Adrenal gland (tissue), 12 donors: ENCODE data around the gene SFRP4. TPM values are rescaled to one million over a fixed set of nuclear protein-coding genes. Genes with fewer than 3 reads are reported as not detected.

Experiments used
- DNase-seq, 7 donors: peaks; one replicate each; pipeline ENCODE4 v3.0.0-alpha.2; 2019 to 2020
- H3K27ac ChIP-seq, 5 donors: fragments of 200-600 bp; sonication (generic) in 4 of 5; 1 replicate in 3 of 5; 2 replicates in 2 of 5; pipeline versions ENCODE4 v1.5.1 to v1.8.0; 2016 to 2020; ENCODE audit warnings: mild to moderate bottlenecking in 1 of 5
- H3K27me3 ChIP-seq: fragments of 200-600 bp; 2 replicates; pipeline ENCODE4 v1.8.0; 2021
- H3K36me3 ChIP-seq, 2 donors: fragments of 200-600 bp; replicated peaks in 1 of 2; 1 replicate in 1 of 2; 2 replicates in 1 of 2; pipeline versions ENCODE4 v1.5.1 to v1.8.0; 2018 to 2022
- H3K4me1 ChIP-seq, 2 donors: fragments of 200-600 bp; replicated peaks in 1 of 2; 1 replicate in 1 of 2; 2 replicates in 1 of 2; pipeline versions ENCODE4 v1.5.1 to v1.8.0; 2018 to 2021
- H3K4me3 ChIP-seq, 4 donors: fragments of 200-600 bp; sonication (generic) in 3 of 4; one replicate each; pipeline ENCODE4 v1.5.1; 2016 to 2018
- H3K9me3 ChIP-seq, 3 donors: fragments of 200-600 bp; sonication (generic) in 1 of 3; replicated peaks in 1 of 3; 1 replicate in 2 of 3; 2 replicates in 1 of 3; pipeline versions ENCODE4 v1.5.1 to v1.8.0; 2016 to 2021
- CTCF ChIP-seq, 6 experiments: fragments of 450-650 bp in 4 of 6; fragments of 200-600 bp in 2 of 6; sonication (generic) in 1 of 6; IDR thresholded peaks; 1 replicate in 5 of 6; 2 replicates in 1 of 6; pipeline versions ENCODE4 v1.5.1 to v1.8.0; 2016 to 2021; ENCODE audit warnings: antibody characterized with exemption in 6 of 6, mild to moderate bottlenecking in 2 of 6, moderate library complexity in 1 of 6
- POLR2A ChIP-seq, 2 donors: fragments of 450-650 bp; IDR thresholded peaks; one replicate each; pipeline ENCODE4 v1.6.1; 2017; ENCODE audit warnings: antibody characterized with exemption in 2 of 2, mild to moderate bottlenecking in 2 of 2, moderate library complexity in 1 of 2
- WGBS, 4 donors: extraction: QIAGEN DNeasy Blood & Tissue Kit in 2 of 4; methylation state at CpG; one replicate each; pipeline versions ENCODE4 v1.1.5 to v1.1.7; 2013 to 2017; 5-methylcytosine and 5-hydroxymethylcytosine counted together
- intact Hi-C, 2 donors: fragments of 100-400 bp; cut with DNase I; formaldehyde crosslinking; loops; one replicate each; pipeline versions ENCODE4 v1.14.1 to v1.15.0; 2022 to 2023
- polyA plus RNA-seq, 3 donors: library from polyadenylated mRNA; stranded (reverse); fragments of 200-250 nt in 2 of 3; fragments of 350-450 nt in 1 of 3; fragmentation: Illumina TruSeq in 1 of 3; extraction: RNeasy Lipid Tissue Mini Kit (QIAGEN cat#74804) in 1 of 3; gene quantifications; one replicate each; pipeline ENCODE4 v1.2.3, GENCODE V29; 2013 to 2014
- total RNA-seq, 9 donors: library from RNA; depleted of rRNA in 4 of 9; stranded (reverse); fragments of >200 nt in 4 of 9; fragments of 120-200 nt in 1 of 9; fragmentation: NEBNext Ultra II Directional in 1 of 9; extraction: Animal tissue kit (Norgen Biotek cat#: 25700) in 1 of 9; gene quantifications; one replicate each; pipeline versions ENCODE4 v1.1.0 to v1.2.4, GENCODE V29; 2013 to 2023
- donor health status: healthy with polysubstance abuse.
- donor health status: Bipolar disorder and iron deficiency.
- donor health status: DM: yes; HTN: yes; CAD: no.
- donor health status: DM: no; HTN: no; CAD: no.
- donor health status: DM: no; HTN: no; CAD: no.
- donor health status: DM: yes; HTN: yes; CAD: no.

The SFRP4 gene
- total and polyA plus RNA-seq, 12 donors, result 1.1 to 21.0 (median 10.0) TPM

- intact Hi-C loops, result loop anchor here in 1 of 2 donors (10.0 kb wide), 1 partner anchor 69 kb away; no protein-coding TSS in a partner anchor
- WGBS, 4 donors, result 90 to 100% (median 92%) methylated on average over 1 of the region's 1 CpG
Measured at GRCh38 chr7:37925620-37926019, 9.0 kb upstream of the SFRP4 start.

GRCh38 chr7:37924491-37925041 is 7.9 kb upstream of the SFRP4 start:
- Histone ChIP-seq H3K36me3 (no peaks in the 10 kb centered on the region), H3K27me3 (no peaks in the 10 kb centered on the region), H3K27ac (peak overlapping the region in 2 of 5 donors; percentile 38 to 60), H3K4me3 (no peak overlapping the region), H3K9me3 (no peaks in the 10 kb centered on the region), H3K4me1 (peaks cover 21 to 34% of the 10 kb centered on the region in 2 donors)
- TF ChIP-seq CTCF (IDR thresholded peaks at IDR 0.05), result no peak
- intact Hi-C loops, result loop anchor here in 1 of 2 donors (10.0 kb wide), 1 partner anchor 70 kb away; no protein-coding TSS in a partner anchor
- WGBS, 4 donors, result 44 to 81% (median 78%) methylated on average over 3 of the region's 3 CpGs
- no peak for DNase-seq

More at GRCh38 chr7:37925620-37926019, 9.0 kb upstream of the SFRP4 start:
- Histone ChIP-seq H3K36me3 (no peaks in the 10 kb centered on the region), H3K27me3 (no peaks in the 10 kb centered on the region), H3K9me3 (no peaks in the 10 kb centered on the region), H3K4me3 (no peak overlapping the region), H3K4me1 (peaks cover 21 to 31% of the 10 kb centered on the region in 2 donors), H3K27ac (no peak overlapping the region)
- no peak for DNase-seq
- TF ChIP-seq POLR2A (IDR thresholded peaks at IDR 0.05), result no peak

GRCh38 chr7:37923996-37924395 is 7.4 kb upstream of the SFRP4 start:
- intact Hi-C loops, result loop anchor here in 1 of 2 donors (10.0 kb wide), 1 partner anchor 71 kb away; no protein-coding TSS in a partner anchor
- Histone ChIP-seq H3K9me3 (no peaks in the 10 kb centered on the region), H3K4me3 (no peak overlapping the region), H3K27me3 (no peaks in the 10 kb centered on the region), H3K4me1 (peaks cover 21 to 34% of the 10 kb centered on the region in 2 donors), H3K36me3 (no peaks in the 10 kb centered on the region), H3K27ac (peak overlapping the region in 2 of 5 donors; percentile 38 to 60)
- DNase-seq, result no peak
- 84 to 100% (median 86%) methylated on average over 1 of the region's 1 CpG for WGBS, 4 donors
- TF ChIP-seq CTCF (IDR thresholded peaks at IDR 0.05) (no peak), POLR2A (IDR thresholded peaks at IDR 0.05) (no peak)

GRCh38 chr7:37921876-37922275 is 5.3 kb upstream of the SFRP4 start:
- intact Hi-C loops, result loop anchor here in 1 of 2 donors (10.0 kb wide), 1 partner anchor 73 kb away; no protein-coding TSS in a partner anchor
- WGBS, 4 donors, result 64 to 80% (median 67%) methylated on average over 4 of the region's 4 CpGs
- peak overlapping the region in 2 of 4 donors; percentile 59 to 82 for H3K4me3 ChIP-seq
- no peak for DNase-seq
- H3K27me3 ChIP-seq, result no peaks in the 10 kb centered on the region
- TF ChIP-seq CTCF (IDR thresholded peaks at IDR 0.05), result no peak
- TF ChIP-seq POLR2A (IDR thresholded peaks at IDR 0.05), result no peak
- H3K4me1 ChIP-seq, result peaks cover 23 to 25% of the 10 kb centered on the region in 2 donors
- no peaks in the 10 kb centered on the region for H3K9me3 ChIP-seq
- H3K27ac ChIP-seq, result peak overlapping the region in 1 of 5 donors; percentile 91
- no peaks in the 10 kb centered on the region for H3K36me3 ChIP-seq
